ENCODE results near the gene NEGR1.

The NEGR1 gene

GRCh38 chr1:72140222-72140621 lies 142.1 kb downstream of the NEGR1 start:
- no peak overlapping the region for H3K4me3 ChIP-seq (ENCODE audit: low read length)
- DNase-seq (ENCODE audit: low read depth, low spot score), result no peak

- no peak for DNase-seq (ENCODE audit: low read depth, low spot score)
Measured at GRCh38 chr1:72137656-72138055, 144.7 kb downstream of the NEGR1 start.

GRCh38 chr1:72129869-72130268 lies 152.5 kb downstream of the NEGR1 start:
- H3K4me3 ChIP-seq (ENCODE audit: low read length), result no peak overlapping the region
- no peak for DNase-seq (ENCODE audit: low read depth, low spot score)

More at GRCh38 chr1:72137656-72138055, 144.7 kb downstream of the NEGR1 start:
- no peak overlapping the region for H3K4me3 ChIP-seq (ENCODE audit: low read length)

DNA sequence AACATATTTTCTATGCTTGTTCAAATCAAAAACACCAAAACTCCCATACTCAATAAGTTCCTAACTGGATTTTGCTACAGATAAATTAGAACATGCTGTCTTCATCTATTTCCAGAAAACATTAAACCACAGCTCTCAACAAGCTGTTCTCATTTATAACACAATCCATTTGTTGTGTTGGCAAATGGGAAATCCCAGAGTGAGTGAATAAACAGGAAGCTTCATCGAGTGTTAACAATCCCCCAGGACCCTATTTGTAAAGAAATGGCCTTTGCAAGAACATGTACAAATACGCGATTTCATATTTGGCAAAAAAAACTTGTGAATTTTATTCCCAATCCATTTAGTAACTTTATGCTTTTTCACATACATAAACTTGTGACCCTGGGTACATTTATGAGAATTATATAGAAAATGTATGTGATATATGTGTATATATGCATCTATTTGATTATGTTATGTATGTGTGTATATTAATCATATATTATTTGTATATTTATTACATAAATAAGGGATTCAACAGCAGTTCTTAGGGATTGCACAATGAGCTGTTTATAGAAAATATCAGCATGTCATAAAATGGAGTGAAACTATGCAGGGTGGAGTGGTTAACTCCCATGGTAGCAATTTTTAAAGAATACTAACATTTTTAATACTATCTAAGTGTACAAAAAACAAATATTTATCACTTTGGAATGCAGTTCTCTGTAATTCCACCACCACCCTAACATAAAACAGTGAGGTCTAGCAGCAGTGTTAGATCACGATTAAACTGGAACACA lies 160.0 kb downstream of the NEGR1 start:
- H3K4me3 ChIP-seq (ENCODE audit: low read length), result no peak overlapping the region
- no peak for DNase-seq (ENCODE audit: low read depth, low spot score)

- H3K4me3 ChIP-seq (ENCODE audit: low read length), result no peak overlapping the region
- no peak for DNase-seq (ENCODE audit: low read depth, low spot score)
Measured at GRCh38 chr1:72119491-72119890, 162.8 kb downstream of the NEGR1 start.

GRCh38 chr1:72117621-72118020 lies 164.7 kb downstream of the NEGR1 start:
- H3K4me3 ChIP-seq (ENCODE audit: low read length), result no peak overlapping the region
- DNase-seq (ENCODE audit: low read depth, low spot score), result no peak

DNA sequence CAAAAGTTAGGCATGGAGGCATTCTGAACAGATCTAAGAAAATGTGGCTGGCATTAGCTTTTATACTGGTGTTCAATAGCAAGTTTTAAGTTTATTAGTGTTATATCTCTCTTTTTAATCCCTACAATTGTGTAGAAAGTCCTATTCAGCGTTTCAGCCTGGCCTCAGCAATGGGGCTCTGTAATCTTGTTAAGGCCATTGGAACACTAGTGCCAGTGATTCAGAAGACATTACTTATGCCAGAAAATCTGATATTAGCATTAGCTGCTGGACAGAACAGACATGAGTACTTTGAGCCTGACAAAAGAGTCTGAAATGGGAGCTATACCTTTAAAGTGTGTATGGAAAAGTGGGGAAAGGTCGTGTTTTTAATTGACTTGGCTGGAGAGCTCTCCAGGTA lies 167.0 kb downstream of the NEGR1 start:
- H3K4me3 ChIP-seq (ENCODE audit: low read length), result no peak overlapping the region
- DNase-seq (ENCODE audit: low read depth, low spot score), result no peak

DNA sequence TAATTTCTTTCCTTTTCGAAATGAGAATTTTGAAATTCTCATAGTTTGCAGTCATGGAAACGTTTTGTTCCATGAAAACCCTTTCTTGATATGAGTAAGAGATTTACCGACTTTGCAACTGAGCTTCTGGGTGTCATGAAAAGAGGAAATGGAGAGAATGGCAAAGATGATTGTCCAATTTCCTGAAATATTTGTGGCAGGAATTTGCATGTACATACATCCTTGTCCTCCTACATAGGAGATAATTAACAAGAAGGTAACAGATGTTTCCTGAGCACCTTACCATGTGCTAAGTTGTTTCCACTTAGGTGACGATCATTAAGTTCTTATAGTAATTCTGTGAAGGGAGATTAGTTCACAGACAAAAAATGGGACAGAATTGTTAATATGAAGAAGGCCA lies 170.7 kb downstream of the NEGR1 start:
- DNase-seq (ENCODE audit: low read depth, low spot score), result no peak
- H3K4me3 ChIP-seq (ENCODE audit: low read length), result no peak overlapping the region

GRCh38 chr1:72109916-72110315 lies 172.4 kb downstream of the NEGR1 start:
- H3K4me3 ChIP-seq (ENCODE audit: low read length), result no peak overlapping the region
- no peak for DNase-seq (ENCODE audit: low read depth, low spot score)

DNA sequence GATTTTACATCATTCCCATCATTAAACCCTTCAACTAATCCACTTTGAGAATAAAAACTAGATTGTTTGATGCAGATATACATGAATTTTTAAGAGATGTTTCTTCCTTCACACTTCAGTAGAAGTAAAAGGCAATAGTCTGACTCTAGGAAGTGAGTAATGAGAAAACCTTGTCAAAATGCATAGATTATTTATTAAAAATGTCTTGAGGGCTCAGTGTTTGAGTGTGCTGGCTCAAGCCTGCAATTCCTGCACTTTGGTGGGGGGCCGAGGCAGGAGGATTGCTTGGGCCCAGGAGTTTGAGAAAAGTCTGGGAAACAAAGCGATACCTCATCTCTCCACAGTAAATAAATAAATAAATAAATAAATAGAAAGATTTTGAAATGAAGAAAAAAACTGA lies 177.1 kb downstream of the NEGR1 start:
- no peak overlapping the region for H3K4me3 ChIP-seq (ENCODE audit: low read length)
- no peak for DNase-seq (ENCODE audit: low read depth, low spot score)

GRCh38 chr1:72101840-72102632 lies 180.3 kb downstream of the NEGR1 start:
- no peak overlapping the region for H3K4me3 ChIP-seq (ENCODE audit: low read length)
- DNase-seq (ENCODE audit: low read depth, low spot score), result no peak

DNA sequence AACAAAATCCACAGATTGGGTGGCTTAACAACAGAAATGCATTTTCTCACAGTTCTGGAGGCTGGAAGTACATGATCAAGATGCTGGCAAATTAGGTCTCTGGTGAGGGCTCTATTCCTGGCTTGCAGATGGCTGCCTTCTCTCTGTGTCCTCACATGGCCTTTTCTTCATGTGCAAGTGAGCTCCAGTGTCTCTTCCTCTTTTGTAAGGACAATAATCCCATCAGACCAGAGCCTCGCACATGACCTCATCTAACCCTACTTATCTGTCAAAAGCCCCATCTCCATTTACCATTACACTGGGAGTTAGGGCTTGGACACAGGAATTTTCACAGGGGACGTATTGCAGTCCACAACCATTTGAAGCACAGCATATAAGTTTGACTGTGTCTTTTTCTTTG lies 181.6 kb downstream of the NEGR1 start:
- DNase-seq (ENCODE audit: low read depth, low spot score), result no peak
- H3K4me3 ChIP-seq (ENCODE audit: low read length), result no peak overlapping the region

DNA sequence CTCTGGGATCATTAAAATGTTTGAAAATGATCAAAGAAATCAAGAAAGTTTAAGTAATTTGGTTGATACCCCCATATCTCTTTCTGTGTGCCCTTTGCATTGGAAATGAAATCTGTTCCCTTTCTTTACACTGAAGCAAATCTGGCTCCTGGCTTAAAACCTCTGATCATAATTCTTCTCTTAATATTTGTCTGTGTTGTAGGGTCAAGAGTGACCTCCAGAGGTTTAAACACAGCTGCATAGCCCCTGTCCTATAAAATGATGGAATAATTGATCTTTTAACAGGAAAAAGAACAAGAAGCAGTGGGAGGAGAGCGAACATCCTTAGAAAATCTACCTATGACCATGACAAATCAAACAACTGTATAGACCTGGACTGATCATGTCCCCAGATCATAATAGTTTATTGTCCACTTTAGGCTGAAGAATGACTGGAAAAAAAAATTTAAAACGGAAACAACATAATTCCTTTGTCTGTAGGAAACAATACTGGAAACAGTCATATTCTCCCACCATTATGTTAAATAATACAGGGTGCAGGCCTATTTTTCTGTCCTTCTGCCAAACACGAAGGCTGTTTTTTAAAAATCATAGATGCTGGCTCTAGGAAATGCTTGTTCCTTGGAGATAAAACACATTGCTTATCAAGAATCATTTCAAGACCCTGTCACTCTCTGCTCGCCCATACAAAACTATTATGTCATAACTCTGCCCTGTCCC lies 184.3 kb downstream of the NEGR1 start:
- no peak overlapping the region for H3K4me3 ChIP-seq (ENCODE audit: low read length)
- DNase-seq (ENCODE audit: low read depth, low spot score), result no peak

- H3K4me3 ChIP-seq (ENCODE audit: low read length), result no peak overlapping the region
- DNase-seq (ENCODE audit: low read depth, low spot score), result no peak
Measured at GRCh38 chr1:72094209-72094608, 188.1 kb downstream of the NEGR1 start.

- no peak overlapping the region for H3K4me3 ChIP-seq (ENCODE audit: low read length)
- DNase-seq (ENCODE audit: low read depth, low spot score), result no peak
Measured at GRCh38 chr1:72086394-72086793, 195.9 kb downstream of the NEGR1 start.

DNA sequence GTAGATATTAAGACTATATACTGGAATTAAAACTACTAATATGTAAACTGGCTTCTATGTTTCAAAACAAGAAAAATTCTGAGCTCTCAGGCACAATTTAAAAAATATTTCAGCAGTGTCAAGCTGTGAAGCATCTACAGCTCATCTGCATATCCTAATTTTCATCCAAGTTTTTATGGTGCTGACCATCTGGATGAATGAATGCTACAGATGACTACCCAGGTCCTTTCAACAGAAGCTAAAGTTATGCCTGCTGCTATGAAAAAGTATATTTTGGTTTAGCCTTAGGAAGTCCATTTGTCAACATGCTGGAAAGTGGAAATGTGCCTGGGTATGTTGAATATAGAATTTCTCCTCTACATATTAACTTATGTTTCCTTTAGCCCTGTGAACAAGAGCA lies 206.9 kb downstream of the NEGR1 start:
- no peak for DNase-seq (ENCODE audit: low read depth, low spot score)
- H3K4me3 ChIP-seq (ENCODE audit: low read length), result no peak overlapping the region

- DNase-seq (ENCODE audit: low read depth, low spot score), result no peak
- H3K4me3 ChIP-seq (ENCODE audit: low read length), result no peak overlapping the region
Measured at GRCh38 chr1:72066431-72066830, 215.9 kb downstream of the NEGR1 start.

DNA sequence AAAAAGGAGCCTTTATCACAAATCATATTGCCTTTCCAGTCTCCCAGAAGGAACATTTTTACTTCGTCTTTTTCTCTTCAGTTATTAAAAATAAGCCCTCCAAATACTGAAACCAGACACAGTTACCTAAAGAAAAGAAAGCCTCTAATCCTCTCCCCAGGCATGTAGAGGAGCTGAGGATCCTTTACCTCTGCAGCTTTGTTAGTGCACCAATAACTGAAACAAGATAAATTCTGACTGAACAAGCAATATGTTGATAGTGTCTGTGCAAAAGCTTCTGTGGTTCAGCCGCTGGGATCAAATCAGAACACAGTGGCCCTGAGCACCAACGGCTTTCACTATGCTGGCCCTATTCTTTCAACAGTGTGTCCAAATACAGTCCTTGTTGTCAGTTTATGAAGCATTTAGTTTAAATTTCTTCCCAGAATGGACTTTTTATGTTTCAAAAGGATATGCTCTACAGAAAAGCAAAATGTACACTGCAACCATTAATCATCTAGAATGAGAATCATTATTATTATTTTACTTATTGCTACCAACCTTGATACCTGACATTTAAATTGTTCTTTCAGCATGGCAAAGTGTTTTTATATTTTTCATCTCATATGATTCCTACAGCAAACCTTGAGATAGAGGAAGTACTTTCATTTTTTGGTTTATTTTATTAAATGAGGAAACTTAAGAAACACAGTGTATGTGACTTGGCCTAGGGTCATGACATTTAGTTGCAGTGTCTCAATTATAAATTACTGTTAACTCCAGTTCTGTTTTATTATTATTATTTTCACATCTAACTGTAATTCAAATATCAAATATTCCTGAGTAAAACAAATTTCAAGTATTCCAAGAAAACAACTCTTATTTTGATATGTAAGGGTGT lies 217.9 kb downstream of the NEGR1 start:
- H3K4me3 ChIP-seq (ENCODE audit: low read length), result no peak overlapping the region
- no peak for DNase-seq (ENCODE audit: low read depth, low spot score)

All from Jurkat, Clone E6-1 (cell line).